ENCODE data around the gene AFF1. TPM values are rescaled to one million over a fixed set of nuclear protein-coding genes. Genes with fewer than 3 reads are reported as not detected.
A peak's percentile ranks its signal among the peaks of the same experiment; 100 is the strongest.

AFF1 gene
- total RNA-seq, 1 donor from 2014 or later, result 90.6 TPM

DNA sequence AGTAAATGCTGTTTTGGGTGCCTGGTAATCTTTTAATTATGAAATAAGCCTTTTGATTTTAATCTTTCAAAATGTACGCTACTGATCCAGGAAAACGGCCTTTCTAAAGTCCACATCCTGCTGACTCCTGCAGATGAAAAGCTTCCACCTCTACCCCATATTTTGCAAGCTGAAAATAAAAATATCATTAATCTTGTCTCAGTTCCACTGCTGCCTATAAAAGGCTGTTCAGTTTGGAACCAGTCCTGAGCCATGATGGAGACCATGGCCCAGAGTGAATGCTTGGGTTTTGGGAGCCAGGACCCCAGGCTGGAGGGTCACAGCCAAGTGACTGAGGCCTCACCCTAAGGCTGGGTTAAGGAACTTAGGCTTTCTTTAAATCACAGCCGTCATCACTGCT lies 110.8 kb downstream of the AFF1 start:
- peaks cover 66% of the 10 kb centered on the region for H3K4me1 ChIP-seq
- intact Hi-C loops (cut with DNase I), result no loop called here
- no peak overlapping the region for H3K4me3 ChIP-seq

DNA sequence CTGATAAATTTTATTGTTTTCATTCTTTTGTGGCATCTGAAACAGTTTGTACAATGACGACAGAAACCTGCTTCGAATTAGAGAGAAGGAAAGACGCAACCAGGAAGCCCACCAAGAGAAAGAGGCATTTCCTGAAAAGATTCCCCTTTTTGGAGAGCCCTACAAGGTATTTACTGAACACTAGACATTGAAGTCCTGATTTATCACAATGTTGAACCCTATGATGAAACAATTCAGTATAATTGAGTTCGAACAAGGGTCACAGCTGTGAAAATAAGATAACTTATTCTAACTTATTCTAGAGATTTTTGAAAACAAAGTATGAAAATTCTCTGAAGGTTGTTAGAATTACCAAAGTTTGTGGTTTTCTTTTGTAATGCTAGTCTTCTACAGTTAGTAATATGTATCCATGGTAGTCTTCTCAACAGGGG lies 111.3 kb downstream of the AFF1 start:
- H3K4me1 ChIP-seq, result peaks cover 64% of the 10 kb centered on the region
- no peaks in the 10 kb centered on the region for H3K9me3 ChIP-seq
- intact Hi-C loops (cut with DNase I), result no loop called here

More for the DNA sequence above, 110.8 kb downstream of the AFF1 start:
- TF ChIP-seq, protein P1, sequence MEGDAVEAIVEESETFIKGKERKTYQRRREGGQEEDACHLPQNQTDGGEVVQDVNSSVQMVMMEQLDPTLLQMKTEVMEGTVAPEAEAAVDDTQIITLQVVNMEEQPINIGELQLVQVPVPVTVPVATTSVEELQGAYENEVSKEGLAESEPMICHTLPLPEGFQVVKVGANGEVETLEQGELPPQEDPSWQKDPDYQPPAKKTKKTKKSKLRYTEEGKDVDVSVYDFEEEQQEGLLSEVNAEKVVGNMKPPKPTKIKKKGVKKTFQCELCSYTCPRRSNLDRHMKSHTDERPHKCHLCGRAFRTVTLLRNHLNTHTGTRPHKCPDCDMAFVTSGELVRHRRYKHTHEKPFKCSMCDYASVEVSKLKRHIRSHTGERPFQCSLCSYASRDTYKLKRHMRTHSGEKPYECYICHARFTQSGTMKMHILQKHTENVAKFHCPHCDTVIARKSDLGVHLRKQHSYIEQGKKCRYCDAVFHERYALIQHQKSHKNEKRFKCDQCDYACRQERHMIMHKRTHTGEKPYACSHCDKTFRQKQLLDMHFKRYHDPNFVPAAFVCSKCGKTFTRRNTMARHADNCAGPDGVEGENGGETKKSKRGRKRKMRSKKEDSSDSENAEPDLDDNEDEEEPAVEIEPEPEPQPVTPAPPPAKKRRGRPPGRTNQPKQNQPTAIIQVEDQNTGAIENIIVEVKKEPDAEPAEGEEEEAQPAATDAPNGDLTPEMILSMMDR (IDR thresholded peaks at IDR 0.05), result no peak
- ATAC-seq, result peak; percentile 5 to 29
- DNase-seq, result no peak
- Histone ChIP-seq H3K36me3 (peaks cover 25% of the 10 kb centered on the region), H3K27ac (peak overlapping the region; percentile 68), H3K27me3 (ENCODE audit: low read depth) (no peaks in the 10 kb centered on the region), H3K9me3 (no peaks in the 10 kb centered on the region)

DNA sequence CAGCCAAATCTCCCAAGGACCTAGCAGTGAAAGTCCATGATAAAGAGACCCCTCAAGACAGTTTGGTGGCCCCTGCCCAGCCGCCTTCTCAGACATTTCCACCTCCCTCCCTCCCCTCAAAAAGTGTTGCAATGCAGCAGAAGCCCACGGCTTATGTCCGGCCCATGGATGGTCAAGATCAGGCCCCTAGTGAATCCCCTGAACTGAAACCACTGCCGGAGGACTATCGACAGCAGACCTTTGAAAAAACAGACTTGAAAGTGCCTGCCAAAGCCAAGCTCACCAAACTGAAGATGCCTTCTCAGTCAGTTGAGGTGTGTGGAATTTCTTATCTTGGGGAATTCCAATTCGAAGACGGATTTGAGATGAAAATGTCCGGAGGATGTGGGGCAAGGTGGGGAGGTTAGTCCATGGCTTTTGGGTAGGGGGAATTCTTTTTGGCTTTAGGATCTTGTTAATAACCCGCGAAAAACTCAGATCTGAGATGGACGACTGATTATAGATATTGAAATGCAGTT lies 112.5 kb downstream of the AFF1 start:
- H3K9me3 ChIP-seq, result no peaks in the 10 kb centered on the region
- TF ChIP-seq, protein P1 (IDR thresholded peaks at IDR 0.05), result no peak
- DNase-seq, result no peak
- peaks cover 52% of the 10 kb centered on the region for H3K4me1 ChIP-seq
- ATAC-seq, result no peak
- H3K27me3 ChIP-seq (ENCODE audit: low read depth), result no peaks in the 10 kb centered on the region
- H3K4me3 ChIP-seq, result no peak overlapping the region
- H3K27ac ChIP-seq, result no peak overlapping the region
- intact Hi-C loops (cut with DNase I), result no loop called here
- peaks cover 25% of the 10 kb centered on the region for H3K36me3 ChIP-seq

More for the DNA sequence above, 111.3 kb downstream of the AFF1 start:
- DNase-seq, result no peak
- peak overlapping the region; percentile 68 for H3K27ac ChIP-seq
- peaks cover 25% of the 10 kb centered on the region for H3K36me3 ChIP-seq
- H3K27me3 ChIP-seq (ENCODE audit: low read depth), result no peaks in the 10 kb centered on the region
- TF ChIP-seq, protein P1 (IDR thresholded peaks at IDR 0.05), result no peak
- no peak for ATAC-seq
- no peak overlapping the region for H3K4me3 ChIP-seq

DNA sequence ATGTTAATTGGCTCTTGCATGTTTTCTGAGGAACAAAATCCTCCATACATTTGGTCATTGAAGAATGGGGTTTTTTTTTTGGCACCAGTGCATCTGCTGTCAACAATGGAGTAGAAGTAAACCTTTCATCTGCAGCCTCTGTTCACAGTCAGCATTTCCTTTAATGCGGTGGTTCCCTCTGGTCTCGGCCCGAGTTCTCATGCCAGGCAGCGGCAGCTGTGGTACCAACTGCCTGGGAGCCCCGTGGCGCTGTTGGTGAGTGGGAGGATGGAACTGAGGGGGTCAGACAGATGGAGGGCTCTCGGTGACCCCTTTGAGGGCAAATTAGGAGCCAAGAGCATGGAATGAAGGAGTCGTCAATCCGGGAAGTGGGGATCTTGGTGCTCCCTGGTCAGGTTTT lies 114.7 kb downstream of the AFF1 start:
- no peak for DNase-seq
- no peak overlapping the region for H3K27ac ChIP-seq
- intact Hi-C loops (cut with DNase I), result no loop called here
- no peaks in the 10 kb centered on the region for H3K27me3 ChIP-seq (ENCODE audit: low read depth)
- H3K36me3 ChIP-seq, result peaks cover 25% of the 10 kb centered on the region
- TF ChIP-seq, protein P1 (IDR thresholded peaks at IDR 0.05), result no peak
- no peak overlapping the region for H3K4me3 ChIP-seq
- ATAC-seq, result no peak
- H3K4me1 ChIP-seq, result peaks cover 53% of the 10 kb centered on the region
- H3K9me3 ChIP-seq, result no peaks in the 10 kb centered on the region

DNA sequence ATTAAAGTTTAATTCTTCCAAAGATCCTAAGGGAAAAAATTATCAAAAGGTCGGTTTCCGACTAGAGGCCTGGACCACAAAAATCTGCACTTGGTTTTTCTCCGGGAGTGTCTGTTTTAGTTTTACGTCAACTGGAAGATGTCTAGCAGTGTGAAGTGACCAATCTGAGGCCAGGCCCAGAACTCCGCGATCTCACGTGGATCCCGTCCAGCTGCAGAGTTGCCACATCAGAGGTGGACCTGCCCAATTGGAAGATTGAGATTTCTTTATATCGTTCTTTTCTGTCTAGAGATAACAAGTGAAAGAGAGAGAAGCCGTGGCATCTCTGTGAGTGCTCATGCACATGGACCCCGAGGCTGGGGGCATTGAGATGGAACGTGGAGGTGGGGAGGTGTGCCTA lies 115.8 kb downstream of the AFF1 start:
- H3K9me3 ChIP-seq, result no peaks in the 10 kb centered on the region
- TF ChIP-seq, protein P1 (IDR thresholded peaks at IDR 0.05), result no peak
- intact Hi-C loops (cut with DNase I), result no loop called here
- H3K4me1 ChIP-seq, result peaks cover 53% of the 10 kb centered on the region
- peaks cover 25% of the 10 kb centered on the region for H3K36me3 ChIP-seq
- no peak overlapping the region for H3K4me3 ChIP-seq
- no peaks in the 10 kb centered on the region for H3K27me3 ChIP-seq (ENCODE audit: low read depth)
- DNase-seq (no peak), ATAC-seq (no peak)
- no peak overlapping the region for H3K27ac ChIP-seq

Measured in lower lobe of right lung (tissue), 2 donors.